ENCODE data around the gene PCBP2. TPM values are rescaled to one million over a fixed set of nuclear protein-coding genes. Genes with fewer than 3 reads are reported as not detected.

PCBP2 gene
- total RNA-seq, 2 donors from 2014 or later: 504 to 545 TPM

GRCh38 chr12:53501615-53502181, 49.8 kb downstream of the PCBP2 start:
- ATAC-seq (no peak), DNase-seq (no peak)
- intact Hi-C loops (cut with DNase I): loop anchor here in 1 of 2 donors (5.0 to 10.0 kb wide), 2 partner anchors 49 to 177 kb away; partner anchors contain the start of genes AAAS and PCBP2

- intact Hi-C loops (cut with DNase I): loop anchor here in 1 of 2 donors (5.0 to 10.0 kb wide), 2 partner anchors 50 to 178 kb away; partner anchors contain the start of genes AAAS and PCBP2
- ATAC-seq: peak in 1 of 2 donors; percentile 0
- no peak for DNase-seq
These were observed 50.4 kb downstream of the PCBP2 start for GRCh38 chr12:53502331-53502730.

GRCh38 chr12:53502983-53503728, 51.3 kb downstream of the PCBP2 start:
- ATAC-seq: no peak
- intact Hi-C loops (cut with DNase I): loop anchor here in 1 of 2 donors (5.0 to 10.0 kb wide), 2 partner anchors 51 to 178 kb away; partner anchors contain the start of genes AAAS and PCBP2
- no peak for DNase-seq

GRCh38 chr12:53504004-53504920, 52.4 kb downstream of the PCBP2 start:
- DNase-seq: no peak
- intact Hi-C loops (cut with DNase I): loop anchor here in 1 of 2 donors (5.0 to 10.0 kb wide), 2 partner anchors 52 to 179 kb away; partner anchors contain the start of genes AAAS and PCBP2
- ATAC-seq: no peak

GRCh38 chr12:53505086-53505485, 53.2 kb downstream of the PCBP2 start:
- no peak for ATAC-seq
- intact Hi-C loops (cut with DNase I): loop anchor here (5.0 to 10.0 kb wide), 2 partner anchors 153 to 180 kb away; partner anchors contain the start of gene AAAS (in 1 of the 2)
- DNase-seq: peak; percentile 38

GRCh38 chr12:53505555-53506449, 53.9 kb downstream of the PCBP2 start:
- intact Hi-C loops (cut with DNase I): loop anchor here (5.0 to 10.0 kb wide), 2 partner anchors 154 to 181 kb away; partner anchors contain the start of gene AAAS (in 1 of the 2)
- DNase-seq (no peak), ATAC-seq (no peak)

- intact Hi-C loops (cut with DNase I): loop anchor here (5.0 to 10.0 kb wide), 2 partner anchors 154 to 182 kb away; partner anchors contain the start of gene AAAS (in 1 of the 2)
- DNase-seq: no peak
- no peak for ATAC-seq
These were observed 54.5 kb downstream of the PCBP2 start for GRCh38 chr12:53506450-53506785.

- ATAC-seq (no peak), DNase-seq (no peak)
- intact Hi-C loops (cut with DNase I): loop anchor here (5.0 to 10.0 kb wide), 2 partner anchors 155 to 182 kb away; partner anchors contain the start of gene AAAS (in 1 of the 2)
These were observed 55.1 kb downstream of the PCBP2 start, which contains the start of gene NPFF for GRCh38 chr12:53506881-53507602. TSS of gene NPFF (minus strand) at chr12:53507484. CDS start at chr12:53507474, 10 bp downstream.

- DNase-seq (no peak), ATAC-seq (no peak)
- intact Hi-C loops (cut with DNase I): loop anchor here (5.0 to 10.0 kb wide), 2 partner anchors 155 to 183 kb away; partner anchors contain the start of gene AAAS (in 1 of the 2)
These were observed 55.6 kb downstream of the PCBP2 start for GRCh38 chr12:53507603-53507885.

- peak; percentile 84 for DNase-seq
- intact Hi-C loops (cut with DNase I): loop anchor here (5.0 to 10.0 kb wide), 2 partner anchors 156 to 184 kb away; partner anchors contain the start of gene AAAS (in 1 of the 2)
- peak; percentile 82 to 84 for ATAC-seq
These were observed 56.8 kb downstream of the PCBP2 start for GRCh38 chr12:53508534-53509170.

- intact Hi-C loops (cut with DNase I): no loop called here
- ATAC-seq (no peak), DNase-seq (no peak)
These were observed 58.4 kb downstream of the PCBP2 start for GRCh38 chr12:53510181-53510812.

GRCh38 chr12:53513712-53514410, 62.0 kb downstream of the PCBP2 start:
- no peak for DNase-seq
- ATAC-seq: peak in 1 of 2 donors; percentile 25
- intact Hi-C loops (cut with DNase I): no loop called here

- no peak for DNase-seq
- intact Hi-C loops (cut with DNase I): no loop called here
- no peak for ATAC-seq
These were observed 62.9 kb downstream of the PCBP2 start for GRCh38 chr12:53514628-53515290.

GRCh38 chr12:53515291-53515680, 63.4 kb downstream of the PCBP2 start:
- no peak for DNase-seq
- intact Hi-C loops (cut with DNase I): no loop called here
- no peak for ATAC-seq

GRCh38 chr12:53516758-53517455, 65.0 kb downstream of the PCBP2 start:
- intact Hi-C loops (cut with DNase I): no loop called here
- ATAC-seq (no peak), DNase-seq (no peak)

All from left cardiac atrium (tissue), 4 donors.